ENCODE measurements around the gene NMNAT3. TPM values are rescaled to one million over a fixed set of nuclear protein-coding genes. Genes with fewer than 3 reads are reported as not detected.

NMNAT3 gene
- total RNA-seq, 1 donor from 2014 or later = 10.7 TPM

GRCh38 chr3:139675327-139675726 lies 2.4 kb downstream of the NMNAT3 start:
- no peak for TF ChIP-seq CTCF (IDR thresholded peaks at IDR 0.05; ENCODE audit: borderline replicate concordance)
- no peak overlapping the region for H3K27ac ChIP-seq (replicated peaks)
- intact Hi-C loops (cut with micrococcal nuclease) = no loop called here
- no peak for DNase-seq
- no peaks in the 10 kb centered on the region for H3K36me3 ChIP-seq
- peaks cover 15% of the 10 kb centered on the region for H3K4me1 ChIP-seq
- H3K9me3 ChIP-seq (replicated peaks) = no peaks in the 10 kb centered on the region
- no peaks in the 10 kb centered on the region for H3K27me3 ChIP-seq (ENCODE audit: low read depth)
- no peak overlapping the region for H3K4me3 ChIP-seq

DNA sequence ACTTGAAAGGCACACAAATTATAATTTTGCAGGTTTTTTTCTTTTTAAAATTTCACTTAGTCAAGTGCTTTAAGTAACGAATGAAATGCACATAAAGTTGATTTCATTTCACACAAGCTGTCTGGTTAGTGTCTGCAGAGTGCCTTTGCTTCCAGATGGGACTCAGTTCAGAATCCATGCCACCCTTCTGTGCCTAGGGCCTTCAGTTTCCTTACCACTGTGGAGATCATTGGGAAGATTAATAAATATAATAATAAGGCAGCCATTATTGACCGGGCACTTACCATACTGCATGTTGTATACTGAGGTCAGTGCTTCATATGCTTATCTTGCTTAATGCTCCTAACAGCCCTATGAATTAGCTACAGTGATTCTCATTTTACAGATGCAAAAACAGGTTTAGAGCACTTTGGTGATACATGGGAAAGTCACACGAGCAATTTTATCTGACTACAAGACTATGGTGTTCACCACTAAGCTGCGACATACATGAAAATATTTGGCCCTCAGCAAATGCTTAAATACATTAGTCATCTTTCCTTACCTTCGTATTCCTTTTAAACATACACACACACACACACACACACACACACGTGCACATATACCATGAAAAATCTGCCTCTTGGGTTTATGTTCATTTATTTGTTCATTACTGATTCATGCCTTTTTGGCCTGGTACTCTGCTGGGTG lies 3.1 kb downstream of the NMNAT3 start:
- TF ChIP-seq CTCF (IDR thresholded peaks at IDR 0.05; ENCODE audit: borderline replicate concordance) = no peak

DNA sequence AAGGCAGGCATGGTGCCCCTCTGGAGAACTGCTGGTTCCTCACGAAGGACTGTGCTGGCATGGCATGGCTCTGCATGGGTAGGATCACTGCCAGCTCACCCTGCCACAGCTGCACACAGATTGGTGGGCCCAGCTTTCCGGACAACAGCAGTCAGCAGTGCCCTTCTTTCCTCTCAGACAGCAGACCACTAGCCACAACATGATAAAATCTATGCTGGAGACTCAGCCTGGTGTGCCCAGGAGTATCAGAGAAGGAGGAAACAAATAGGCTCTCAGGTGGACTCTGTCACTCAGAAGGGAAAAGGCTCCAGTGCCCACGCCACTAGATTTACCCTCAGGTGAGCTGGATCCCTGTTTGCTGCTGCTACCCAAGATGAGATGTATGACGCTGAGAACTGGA lies 4.9 kb downstream of the NMNAT3 start:
- Histone ChIP-seq H3K27me3 (ENCODE audit: low read depth) (no peaks in the 10 kb centered on the region), H3K4me1 (peaks cover 15% of the 10 kb centered on the region), H3K27ac (replicated peaks) (no peak overlapping the region), H3K9me3 (replicated peaks) (no peaks in the 10 kb centered on the region), H3K4me3 (no peak overlapping the region), H3K36me3 (no peaks in the 10 kb centered on the region)
- no peak for DNase-seq
- intact Hi-C loops (cut with micrococcal nuclease) = no loop called here
- no peak for TF ChIP-seq CTCF (IDR thresholded peaks at IDR 0.05; ENCODE audit: borderline replicate concordance)

More for the DNA sequence above, 3.1 kb downstream of the NMNAT3 start:
- Histone ChIP-seq H3K4me1 (peaks cover 15% of the 10 kb centered on the region), H3K36me3 (no peaks in the 10 kb centered on the region), H3K4me3 (no peak overlapping the region), H3K27me3 (ENCODE audit: low read depth) (no peaks in the 10 kb centered on the region), H3K27ac (replicated peaks) (no peak overlapping the region), H3K9me3 (replicated peaks) (no peaks in the 10 kb centered on the region)
- intact Hi-C loops (cut with micrococcal nuclease) = no loop called here
- DNase-seq = no peak

GRCh38 chr3:139671863-139672646 lies 5.7 kb downstream of the NMNAT3 start:
- H3K4me3 ChIP-seq = no peak overlapping the region
- peaks cover 8% of the 10 kb centered on the region for H3K4me1 ChIP-seq
- H3K27ac ChIP-seq (replicated peaks) = no peak overlapping the region
- no peaks in the 10 kb centered on the region for H3K27me3 ChIP-seq (ENCODE audit: low read depth)
- no peaks in the 10 kb centered on the region for H3K36me3 ChIP-seq
- intact Hi-C loops (cut with micrococcal nuclease) = no loop called here
- H3K9me3 ChIP-seq (replicated peaks) = no peaks in the 10 kb centered on the region
- TF ChIP-seq CTCF (IDR thresholded peaks at IDR 0.05; ENCODE audit: borderline replicate concordance) = no peak
- no peak for DNase-seq

DNA sequence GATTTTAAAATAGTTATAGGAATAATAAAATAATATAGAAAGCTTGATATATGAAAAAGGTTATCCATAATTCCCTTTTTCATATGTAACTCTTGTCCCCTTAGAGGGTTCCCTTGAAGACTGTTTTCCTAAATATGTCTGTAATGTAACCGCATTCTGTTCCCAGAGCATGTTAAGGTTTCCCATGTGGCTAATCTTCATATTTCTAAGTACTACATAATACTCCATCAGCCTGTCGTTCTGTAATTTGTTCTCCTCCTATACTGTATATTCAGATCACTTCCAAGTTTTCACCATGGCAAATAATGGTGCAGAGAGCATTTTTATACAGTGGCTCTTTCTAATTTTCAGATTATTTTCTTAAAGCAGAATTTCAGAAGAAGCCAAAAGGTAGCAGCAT lies 6.7 kb downstream of the NMNAT3 start:
- DNase-seq = no peak
- no peaks in the 10 kb centered on the region for H3K9me3 ChIP-seq (replicated peaks)
- H3K27me3 ChIP-seq (ENCODE audit: low read depth) = no peaks in the 10 kb centered on the region
- no peaks in the 10 kb centered on the region for H3K4me1 ChIP-seq
- TF ChIP-seq CTCF (IDR thresholded peaks at IDR 0.05; ENCODE audit: borderline replicate concordance) = no peak
- H3K27ac ChIP-seq (replicated peaks) = no peak overlapping the region
- no peaks in the 10 kb centered on the region for H3K36me3 ChIP-seq
- intact Hi-C loops (cut with micrococcal nuclease) = no loop called here
- no peak overlapping the region for H3K4me3 ChIP-seq

Data from left ventricle myocardium inferior (tissue), 1 donor.